SHP77 treated with DMSO at 0.1 percent for 48 hours (cell line): ENCODE data around the gene OR2A7.
"Not testable (repeated sequence)": the region's sequence is repeated elsewhere in the genome, so short reads cannot be mapped to it uniquely, and the experiment has no call there.

ENCODE experiments used
- DNase-seq: peaks from one replicate; lab custom pipeline; 2025; lab: John Stamatoyannopoulos, UW

Gene OR2A7

DNA sequence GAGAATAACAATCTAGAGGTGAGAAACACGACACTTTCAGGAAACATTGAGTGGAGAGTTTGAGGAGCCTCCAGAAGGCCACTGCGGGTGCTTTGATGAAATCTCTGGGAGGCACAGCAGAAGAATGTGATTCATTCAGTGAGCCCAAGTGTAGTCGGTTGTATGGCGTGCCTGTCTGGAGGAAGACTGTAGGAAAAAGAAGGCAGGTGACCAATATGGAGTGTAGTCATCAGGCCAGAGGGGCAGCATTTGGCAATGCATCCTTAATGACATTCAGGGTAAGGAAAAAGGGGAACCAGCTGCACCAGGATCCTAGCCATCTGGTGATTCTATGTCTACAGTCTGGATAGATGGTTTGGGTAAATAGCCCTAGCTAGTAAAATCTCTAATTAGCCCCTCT, 12.3 kb downstream of the OR2A7 start:
- not testable (repeated sequence) for DNase-seq

DNA sequence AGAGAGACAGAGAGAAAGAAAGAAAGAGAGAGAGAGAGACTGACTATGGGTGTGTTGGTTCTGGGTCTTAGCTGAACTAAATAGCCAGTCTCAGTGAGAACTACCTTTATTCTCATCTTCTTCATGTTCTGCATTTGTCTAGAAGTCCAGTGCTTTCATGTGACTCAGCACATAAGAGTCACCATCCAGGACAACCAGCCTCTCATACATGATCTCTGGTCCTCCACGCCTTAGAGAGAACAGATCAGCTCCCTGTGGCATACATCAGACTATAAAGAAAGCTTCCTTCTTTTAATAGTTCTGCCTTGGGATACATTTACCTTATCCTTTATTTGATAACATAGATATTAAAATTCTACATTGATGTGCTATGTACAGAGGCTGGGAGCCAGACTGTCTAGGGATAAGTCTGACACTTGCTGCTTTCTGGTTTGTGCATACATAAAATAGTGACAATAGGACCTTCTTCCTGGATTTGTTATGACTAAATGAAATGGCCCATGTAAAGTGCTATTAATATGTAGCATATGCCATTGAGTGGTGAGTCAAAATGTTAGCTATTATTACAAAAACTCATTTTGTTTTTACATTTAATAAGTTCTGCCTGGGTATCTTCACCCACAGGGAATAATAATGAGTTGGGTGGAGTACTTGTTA, 16.8 kb downstream of the OR2A7 start:
- not testable (repeated sequence) for DNase-seq

DNA sequence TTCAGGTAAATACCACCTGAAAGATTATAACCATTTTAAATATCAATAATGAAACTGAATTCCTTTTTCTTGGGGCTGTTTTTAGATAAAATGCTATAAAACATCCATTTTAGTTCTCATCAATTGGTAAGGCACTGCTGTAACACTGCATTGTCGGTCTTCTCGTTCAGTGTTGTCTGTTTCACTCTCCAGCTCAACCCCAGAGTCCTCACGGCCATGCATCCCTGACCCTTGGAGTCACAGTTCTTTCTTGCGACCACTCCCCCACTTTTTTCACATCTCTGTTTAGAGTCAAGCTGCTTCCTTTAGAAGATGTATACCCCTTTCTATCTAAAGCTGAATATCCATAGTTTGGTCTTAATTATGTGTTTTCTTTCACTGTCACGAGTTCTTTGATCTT, 17.6 kb downstream of the OR2A7 start:
- not testable (repeated sequence) for DNase-seq

DNA sequence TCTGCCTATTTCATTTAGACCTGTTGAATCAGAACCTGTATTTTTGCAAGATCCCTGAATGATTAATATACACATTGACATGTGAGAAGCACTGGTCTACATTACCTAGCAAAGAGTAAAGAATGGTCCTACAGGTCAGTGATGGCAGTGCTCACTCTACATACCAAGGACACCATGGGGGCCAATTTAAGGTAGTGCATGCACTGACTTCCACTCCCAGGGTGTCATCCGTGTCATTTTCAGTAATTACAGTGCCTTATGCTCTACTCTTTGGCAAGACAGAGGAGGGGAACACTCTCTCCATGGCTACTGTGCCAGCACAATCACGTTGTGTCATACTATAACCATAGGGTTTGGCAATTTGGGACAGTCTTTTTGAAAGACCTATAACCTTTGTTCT, 19.2 kb downstream of the OR2A7 start:
- DNase-seq, result not testable (repeated sequence)

DNA sequence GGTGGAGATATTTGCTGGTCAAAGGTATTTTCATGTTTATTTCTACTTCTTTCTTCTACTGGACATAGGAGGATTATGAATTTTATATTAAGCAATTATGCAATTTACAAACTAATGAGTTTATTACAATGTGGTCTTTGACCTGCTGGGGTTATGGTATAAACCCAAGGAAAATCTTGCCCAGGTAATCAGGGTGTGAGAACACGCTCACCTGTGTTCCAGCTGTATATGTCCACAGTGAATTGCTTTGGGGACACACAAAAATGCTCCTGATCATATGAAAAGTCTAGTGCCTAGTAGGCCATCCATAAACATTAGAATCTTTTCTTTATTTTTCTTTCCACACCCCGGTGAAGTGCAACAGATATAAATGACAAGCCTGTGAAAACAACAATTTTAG, 25.2 kb downstream of the OR2A7 start, which contains the start of gene OR2A42:
Gene OR2A42, minus strand, starts transcription at position 241 of the 400 bp plus-strand sequence. CDS start 6,762 bp downstream, outside the sequence.
- DNase-seq, result not testable (repeated sequence)

DNA sequence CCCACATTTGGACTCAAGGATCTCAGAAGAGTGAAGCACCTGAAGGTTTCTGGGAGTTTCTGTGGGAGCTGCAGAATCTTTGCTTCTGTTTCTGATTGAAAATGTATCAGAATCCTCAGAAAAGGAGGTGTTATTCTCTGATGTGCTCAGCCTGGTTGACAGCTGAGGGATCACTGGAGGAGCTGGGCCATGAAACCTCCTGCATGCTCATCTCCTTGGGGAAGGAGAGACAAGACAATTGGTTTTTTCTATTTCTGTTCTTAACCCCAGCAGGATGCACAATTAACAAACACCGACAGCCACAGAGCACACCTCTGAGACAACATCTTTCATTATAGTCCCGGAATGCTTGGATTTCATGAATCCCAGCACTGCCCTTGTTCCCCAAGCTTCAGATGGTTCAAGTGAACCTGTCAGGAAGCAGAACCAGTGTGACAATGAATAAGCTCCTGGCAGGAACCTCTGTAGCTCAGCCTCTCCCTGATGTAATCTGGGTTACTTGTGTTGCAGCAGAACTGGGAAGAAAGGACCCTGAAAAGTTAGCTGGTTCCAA, 26.0 kb downstream of the OR2A7 start:
- DNase-seq, result not testable (repeated sequence)

DNA sequence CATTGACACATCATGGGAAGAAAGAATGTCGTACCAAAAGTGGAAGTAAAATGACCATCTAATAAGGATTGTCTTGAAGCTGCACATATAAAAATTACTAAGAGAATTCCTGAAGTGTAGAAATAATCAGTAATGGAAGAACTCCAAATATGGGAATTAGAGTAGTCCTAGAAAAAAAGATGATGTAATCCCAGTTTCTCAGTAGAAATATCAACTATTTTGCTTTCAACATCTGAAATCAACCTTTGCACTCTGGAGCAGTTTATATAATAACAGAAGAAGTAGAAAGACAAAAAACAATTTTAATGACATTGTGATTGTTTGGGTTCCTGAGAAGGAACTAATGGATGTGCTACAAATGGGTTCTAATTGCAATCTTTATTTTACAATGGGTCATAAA, 31.6 kb downstream of the OR2A7 start:
- DNase-seq, result not testable (repeated sequence)

DNA sequence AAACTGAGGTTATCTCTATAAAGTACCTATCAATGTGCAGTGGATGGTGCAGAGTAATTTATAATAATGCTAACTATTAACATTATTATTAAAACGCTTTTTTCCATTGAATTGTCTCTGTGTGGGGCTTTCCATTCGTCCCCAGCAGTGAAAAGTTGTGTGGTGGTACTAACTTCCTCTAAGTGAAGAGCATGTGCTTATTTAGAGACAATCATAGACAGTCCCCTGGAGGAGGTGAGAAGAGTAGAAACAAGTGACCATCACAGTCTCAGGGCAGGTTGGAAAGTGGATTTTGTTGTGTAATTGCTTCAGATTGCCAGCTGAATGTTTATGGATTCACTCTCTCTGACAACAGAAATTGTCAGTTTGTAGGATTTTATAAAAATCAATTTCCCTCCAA, 33.6 kb downstream of the OR2A7 start:
- DNase-seq, result not testable (repeated sequence)

DNA sequence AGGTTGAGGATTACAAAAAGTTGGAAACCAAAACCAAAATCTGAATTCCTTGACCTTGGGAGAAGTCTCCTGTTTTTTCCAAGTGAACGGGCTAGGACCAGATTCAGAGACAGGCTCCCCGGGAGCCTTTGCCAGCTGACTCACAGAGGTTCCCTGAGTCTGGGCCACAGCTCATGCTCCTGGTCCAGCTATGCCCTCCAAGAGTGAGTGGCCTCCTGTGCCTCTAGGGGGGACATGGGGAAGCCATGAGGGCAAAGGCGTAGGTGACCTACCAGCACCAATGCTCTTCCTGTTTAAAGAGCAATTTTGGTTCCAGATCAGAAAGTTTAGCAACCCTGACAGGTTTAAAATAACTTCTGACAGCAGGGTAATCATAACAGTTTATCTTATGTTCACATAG, 35.8 kb downstream of the OR2A7 start:
- not testable (repeated sequence) for DNase-seq

DNA sequence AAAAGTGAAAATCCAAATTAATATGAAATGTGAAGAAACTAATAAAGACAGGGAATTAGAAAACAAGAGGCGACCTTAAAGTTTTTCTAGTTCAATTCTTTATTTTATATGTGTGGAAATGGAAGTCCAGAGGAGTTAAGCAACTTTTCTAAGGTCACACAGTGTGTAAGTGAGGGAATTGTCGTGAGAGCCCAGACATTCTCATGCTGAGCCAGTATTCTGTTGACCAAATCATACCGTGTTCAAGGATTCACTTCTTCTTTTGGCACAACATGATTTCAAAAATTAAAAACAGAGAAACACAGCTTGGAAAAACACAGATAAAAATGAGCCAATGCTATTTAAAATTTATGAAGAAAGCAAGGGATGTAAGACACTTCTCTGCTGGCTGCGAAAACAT, 37.7 kb downstream of the OR2A7 start:
- not testable (repeated sequence) for DNase-seq

DNA sequence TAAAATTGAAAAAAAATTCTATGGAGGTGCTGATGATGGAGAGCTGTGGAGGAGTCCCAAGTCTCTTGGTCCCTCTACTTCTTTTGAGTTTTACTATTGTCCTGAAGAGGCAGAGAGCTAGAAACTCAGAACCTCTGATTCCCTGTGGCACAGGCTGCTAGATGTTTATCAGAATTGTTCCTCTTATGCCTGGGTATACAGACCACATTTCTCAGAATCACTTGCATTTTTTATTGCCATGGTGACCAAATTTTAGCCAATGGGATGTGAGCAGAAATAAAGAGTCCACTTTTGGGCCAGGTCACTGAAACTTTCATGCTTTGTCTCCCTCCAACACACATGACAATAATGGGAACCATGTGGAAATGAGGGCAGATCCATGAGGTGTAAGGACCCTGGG, 40.9 kb downstream of the OR2A7 start:
- not testable (repeated sequence) for DNase-seq

DNA sequence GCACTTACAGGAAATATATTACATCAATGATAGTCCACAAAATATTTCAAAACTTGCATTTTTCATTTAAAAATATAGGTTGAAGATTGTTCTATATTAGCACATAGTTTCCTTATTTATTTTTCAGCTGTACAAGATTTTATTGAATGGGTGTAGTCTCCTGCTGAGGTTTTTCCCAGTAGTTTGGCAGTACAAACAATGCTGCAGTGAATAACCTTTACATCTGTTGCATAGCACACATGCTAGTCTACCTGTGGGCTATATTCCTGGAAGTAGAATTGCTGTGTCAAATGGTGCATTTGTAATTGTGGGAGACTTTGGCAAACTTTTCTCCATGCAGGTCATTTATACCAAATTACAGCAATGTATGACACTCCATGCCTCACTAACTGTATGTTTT, 44.1 kb downstream of the OR2A7 start:
- DNase-seq, result not testable (repeated sequence)

DNA sequence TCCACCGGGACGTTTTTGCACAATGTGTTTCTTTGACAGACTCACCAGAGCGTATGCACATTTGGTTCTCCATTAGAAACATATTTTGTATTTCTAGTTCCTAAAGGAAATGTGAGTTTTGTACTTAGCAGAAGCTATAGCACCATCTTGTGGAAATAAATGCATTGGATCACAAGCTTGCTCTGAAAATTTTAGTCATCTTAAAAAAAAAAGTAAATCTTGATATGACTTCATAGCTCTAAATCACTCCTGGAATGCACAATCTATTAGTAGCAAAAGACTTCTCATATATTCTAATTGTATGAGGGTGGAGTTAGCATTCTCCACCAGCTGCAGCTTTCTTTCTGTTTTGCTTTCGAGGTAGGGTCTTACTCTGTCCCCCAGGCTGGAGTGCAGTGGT, 45.4 kb downstream of the OR2A7 start:
- DNase-seq, result not testable (repeated sequence)

DNA sequence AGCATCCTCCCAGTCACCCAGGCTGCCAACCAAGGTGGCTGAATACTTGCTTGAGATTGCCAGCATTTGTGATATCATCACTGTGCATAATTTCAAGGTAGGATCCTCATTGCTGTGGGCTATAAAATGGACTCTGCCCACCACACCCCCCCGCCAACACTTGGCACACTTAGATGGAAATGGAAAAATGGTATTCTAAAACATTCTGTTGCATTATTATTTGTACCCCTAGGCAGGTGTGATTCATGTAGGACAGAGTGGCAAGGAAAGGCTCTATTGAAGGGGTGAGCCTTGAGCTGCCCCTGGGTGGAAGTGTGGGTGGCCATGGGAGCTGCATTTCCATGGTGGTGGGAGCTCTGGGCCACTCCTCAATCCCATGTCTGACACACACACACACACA, 46.0 kb downstream of the OR2A7 start:
- not testable (repeated sequence) for DNase-seq

DNA sequence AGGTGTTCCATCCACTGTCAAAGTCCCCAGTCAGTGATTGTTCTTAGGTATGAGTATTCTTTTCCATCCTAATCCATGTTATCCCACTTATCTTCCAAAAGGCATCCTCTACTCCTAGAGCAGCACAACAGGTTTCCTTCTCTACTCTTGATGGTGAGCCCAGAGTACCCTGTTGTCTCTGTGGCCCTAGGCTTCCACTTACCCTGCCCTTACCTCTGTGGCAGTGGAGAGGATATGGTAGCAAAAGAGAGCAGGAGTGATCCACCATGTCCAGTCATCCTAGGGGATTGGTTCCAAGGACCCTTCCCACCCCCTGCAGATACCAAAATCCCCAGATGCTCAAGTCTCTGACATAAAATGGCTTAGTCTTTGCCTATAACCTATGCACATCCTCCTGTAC, 47.4 kb downstream of the OR2A7 start:
- DNase-seq, result not testable (repeated sequence)
